SK-N-SH (cell line): ENCODE data around the gene BRI3BP. TPM values are rescaled to one million over a fixed set of nuclear protein-coding genes. Genes with fewer than 3 reads are reported as not detected.

Experiments
- CTCF ChIA-PET: fragments of 300-600, 350-600 bp; formaldehyde crosslinking; extraction: SDS; loops from one replicate; lab custom pipeline; 2021; lab: Yijun Ruan, JAX
- POLR2A ChIA-PET: fragments of 350-600 bp; sonication (Branson Sonifier 250); formaldehyde crosslinking; extraction: SDS; loops from one replicate; lab custom pipeline; 2020; ENCODE audit warnings: antibody characterized with exemption, inconsistent platforms; lab: Yijun Ruan, JAX
- DNase-seq: peaks from one replicate; pipeline ENCODE4 v3.0.0; 2012
- H2AFZ ChIP-seq: fragments of 200-600 bp; sonication (generic); 2 replicates; pipeline ENCODE4 v1.8.1; 2016; ENCODE audit warnings: antibody characterized with exemption, mild to moderate bottlenecking, low read depth
- H3F3A ChIP-seq: fragments of 200-600 bp; sonication (generic); replicated peaks from 2 replicates; pipeline ENCODE3; 2016; ENCODE audit warnings: antibody characterized with exemption, mild to moderate bottlenecking; ENCODE audit not compliant: insufficient read depth
- H3K27ac ChIP-seq, 2 experiments: fragments of 200-500 bp in 1 of 2; fragments of 200-600 bp in 1 of 2; sonication (Bioruptor generic) in 1 of 2; sonication (generic), shearing (Covaris generic) in 1 of 2; 2 replicates each; pipeline versions ENCODE4 v1.5.1 to v1.6.1; 2014 to 2016; ENCODE audit warnings: low read depth in 2 of 2, inconsistent platforms in 1 of 2, low read length in 1 of 2, mild to moderate bottlenecking in 1 of 2, mixed read lengths in 1 of 2
- H3K27me3 ChIP-seq: fragments of 200-600 bp; sonication (generic), shearing (Covaris generic); 2 replicates; pipeline ENCODE4 v1.6.1; 2016; ENCODE audit warnings: mixed run types; ENCODE audit not compliant: insufficient read depth
- H3K36me3 ChIP-seq, 2 experiments: fragments of 200-500 bp in 1 of 2; fragments of 200-600 bp in 1 of 2; sonication (Bioruptor generic) in 1 of 2; sonication (generic) in 1 of 2; replicated peaks in 1 of 2; 2 replicates each; pipeline versions ENCODE3 to v1.5.1; 2014 to 2016; ENCODE audit warnings: low read length in 1 of 2, mild to moderate bottlenecking in 1 of 2; ENCODE audit not compliant: insufficient read depth in 2 of 2, control insufficient read depth in 1 of 2
- H3K4me1 ChIP-seq, 2 experiments: fragments of 200-500 bp in 1 of 2; fragments of 200-600 bp in 1 of 2; sonication (Bioruptor generic) in 1 of 2; sonication (generic), shearing (Covaris generic) in 1 of 2; 2 replicates each; pipeline versions ENCODE4 v1.5.1 to v1.6.1; 2014 to 2016; ENCODE audit warnings: low read depth in 1 of 2, low read length in 1 of 2, mixed run types in 1 of 2; ENCODE audit not compliant: insufficient read depth in 2 of 2, control insufficient read depth in 1 of 2
- H3K4me2 ChIP-seq: fragments of 200-600 bp; sonication (generic), shearing (Covaris generic); 2 replicates; pipeline ENCODE4 v1.6.1; 2017; ENCODE audit warnings: mixed run types
- H3K4me3 ChIP-seq, 2 experiments: fragments of 200-500 bp in 1 of 2; fragments of 200-600 bp in 1 of 2; sonication (Bioruptor generic) in 1 of 2; sonication (generic), shearing (Covaris generic) in 1 of 2; 2 replicates each; pipeline versions ENCODE4 v1.5.1 to v1.8.1; 2014 to 2016; ENCODE audit warnings: low read depth in 2 of 2, inconsistent platforms in 1 of 2, low read length in 1 of 2, mild to moderate bottlenecking in 1 of 2, mixed read lengths in 1 of 2, moderate library complexity in 1 of 2
- H3K79me2 ChIP-seq: fragments of 200-600 bp; sonication (generic); 2 replicates; pipeline ENCODE4 v1.8.1; 2017; ENCODE audit warnings: mild to moderate bottlenecking; ENCODE audit not compliant: insufficient read depth
- H3K9ac ChIP-seq: fragments of 200-600 bp; sonication (generic); 2 replicates; pipeline ENCODE4 v1.6.1; 2017; ENCODE audit warnings: mixed run types
- H3K9me2 ChIP-seq: fragments of 200-600 bp; sonication (generic); 2 replicates; pipeline ENCODE4 v1.6.1; 2017; ENCODE audit warnings: mixed run types
- H3K9me3 ChIP-seq: fragments of 200-600 bp; sonication (generic); 2 replicates; pipeline ENCODE4 v1.6.1; 2017; ENCODE audit warnings: mixed run types, mild to moderate bottlenecking, moderate library complexity
- H4K20me1 ChIP-seq: fragments of 200-600 bp; sonication (generic); 2 replicates; pipeline ENCODE4 v1.6.1; 2017; ENCODE audit warnings: mild to moderate bottlenecking, mixed run types; ENCODE audit not compliant: insufficient read depth
- CHD2 ChIP-seq: fragments of 150-350 bp; IDR thresholded peaks from 2 replicates; pipeline ENCODE4 v1.6.1; 2018; ENCODE audit warnings: low read length; ENCODE audit not compliant: partially characterized antibody
- ELF1 ChIP-seq: IDR thresholded peaks from 2 replicates; pipeline ENCODE4 v1.4.0; 2012
- EP300 ChIP-seq, 2 experiments: IDR thresholded peaks; 2 replicates each; pipeline versions ENCODE4 v1.4.0 to v1.6.1; 2012; ENCODE audit warnings: borderline replicate concordance in 1 of 2, low read depth in 1 of 2, low read length in 1 of 2
- FOXJ3 ChIP-seq: sonication (generic); formaldehyde crosslinking; IDR thresholded peaks from 2 replicates; pipeline ENCODE4 v1.5.1; 2020; ENCODE audit warnings: mild to moderate bottlenecking, missing genetic modification reagents
- IRF3 ChIP-seq: fragments of 150-350 bp; IDR thresholded peaks from 2 replicates; pipeline ENCODE4 v1.6.1; 2016; ENCODE audit warnings: mild to moderate bottlenecking, low read depth, low read length
- MAX ChIP-seq: IDR thresholded peaks from 2 replicates; pipeline ENCODE4 v1.4.0; 2012; ENCODE audit warnings: low read depth
- MEF2A ChIP-seq: IDR thresholded peaks from 2 replicates; pipeline ENCODE4 v1.4.0; 2012; ENCODE audit warnings: low read depth, borderline replicate concordance
- NRF1 ChIP-seq: IDR thresholded peaks from 2 replicates; pipeline ENCODE4 v1.6.1; 2012; ENCODE audit warnings: low read depth, mild to moderate bottlenecking, low read length
- RAD21 ChIP-seq: IDR thresholded peaks from 2 replicates; pipeline ENCODE4 v1.6.1; 2012; ENCODE audit warnings: mild to moderate bottlenecking, low read length
- RCOR1 ChIP-seq: fragments of 150-350 bp; IDR thresholded peaks from 2 replicates; pipeline ENCODE4 v1.6.1; 2017; ENCODE audit warnings: antibody characterized with exemption, low read length
- RXRA ChIP-seq: IDR thresholded peaks from 2 replicates; pipeline ENCODE4 v1.4.0; 2012; ENCODE audit warnings: low read depth, mild to moderate bottlenecking, borderline replicate concordance
- USF1 ChIP-seq: IDR thresholded peaks from 2 replicates; pipeline ENCODE4 v1.4.0; 2012; ENCODE audit warnings: low read depth, borderline replicate concordance
- YY1 ChIP-seq: IDR thresholded peaks from 2 replicates; pipeline ENCODE4 v1.4.0; 2012; ENCODE audit warnings: low read depth, mild to moderate bottlenecking
- WGBS: methylation state at CpG from one replicate; pipeline ENCODE4 v1.1.6; 2017; ENCODE audit warnings: low lambda C conversion rate; 5-methylcytosine and 5-hydroxymethylcytosine counted together
- polyA plus RNA-seq, 3 experiments: library from polyadenylated mRNA; depleted of rRNA; stranded (reverse); fragments of >200 nt; gene quantifications; 2 replicates each; pipeline ENCODE4 v1.2.3, GENCODE V29; 2012
- TF ChIP-seq, protein P1 (sequence below): IDR thresholded peaks from 2 replicates; pipeline ENCODE4 v1.6.1; 2012; ENCODE audit warnings: mild to moderate bottlenecking, low read depth, low read length, moderate library complexity
- TF ChIP-seq, protein P2 (sequence below): fragments of 200-600 bp; sonication (generic); IDR thresholded peaks from 2 replicates; pipeline ENCODE4 v1.6.1; 2017; ENCODE audit warnings: antibody characterized with exemption, mild to moderate bottlenecking, moderate library complexity
- TF ChIP-seq, protein P3 (sequence below): IDR thresholded peaks from 2 replicates; pipeline ENCODE4 v1.4.0; 2012; ENCODE audit warnings: low read depth, borderline replicate concordance

BRI3BP gene
- polyA plus RNA-seq, 1 of the 3 experiments (the other 2 are of a cell fraction): 3.8 TPM

DNA sequence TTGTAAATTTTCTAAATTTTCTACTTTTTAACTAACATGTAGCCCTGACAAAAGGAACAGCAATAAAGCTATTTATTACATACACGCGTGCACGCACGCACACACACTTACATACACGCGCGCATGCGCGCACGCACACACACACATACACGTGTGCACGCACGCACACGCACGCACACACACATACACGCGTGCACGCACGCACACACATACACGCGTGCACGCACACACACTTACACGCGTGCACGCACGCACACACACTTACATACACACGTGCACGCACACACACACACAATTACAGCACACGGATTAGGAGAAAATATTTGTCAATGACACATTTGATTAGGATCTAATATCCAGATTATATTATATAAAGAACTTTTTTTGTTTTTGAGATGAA, 32.4 kb upstream of the BRI3BP start:
- Histone ChIP-seq H3K9me2 (no peaks in the 10 kb centered on the region), H3K27me3 (no peaks in the 10 kb centered on the region), H3K9me3 (no peaks in the 10 kb centered on the region), H4K20me1 (no peaks in the 10 kb centered on the region), H3K79me2 (no peaks in the 10 kb centered on the region), H3F3A (no peaks in the 10 kb centered on the region), H3K4me3 (no peak overlapping the region), H3K27ac (no peak overlapping the region), H3K4me1 (no peaks in the 10 kb centered on the region), H3K4me2 (no peak overlapping the region), H3K9ac (no peak overlapping the region), H2AFZ (no peak overlapping the region), H3K36me3 (peaks cover 12 to 42% of the 10 kb centered on the region in 2 experiments)
- WGBS: 85% methylated on average over 29 of the region's 29 CpGs
- ChIA-PET POLR2A (no interaction called here), CTCF (interaction anchor here (1.2 kb wide), 1 partner anchor 17 kb away, joined by 3 read pairs; no protein-coding TSS in a partner anchor)
- TF ChIP-seq CHD2: no peak
- TF ChIP-seq, protein P1, sequence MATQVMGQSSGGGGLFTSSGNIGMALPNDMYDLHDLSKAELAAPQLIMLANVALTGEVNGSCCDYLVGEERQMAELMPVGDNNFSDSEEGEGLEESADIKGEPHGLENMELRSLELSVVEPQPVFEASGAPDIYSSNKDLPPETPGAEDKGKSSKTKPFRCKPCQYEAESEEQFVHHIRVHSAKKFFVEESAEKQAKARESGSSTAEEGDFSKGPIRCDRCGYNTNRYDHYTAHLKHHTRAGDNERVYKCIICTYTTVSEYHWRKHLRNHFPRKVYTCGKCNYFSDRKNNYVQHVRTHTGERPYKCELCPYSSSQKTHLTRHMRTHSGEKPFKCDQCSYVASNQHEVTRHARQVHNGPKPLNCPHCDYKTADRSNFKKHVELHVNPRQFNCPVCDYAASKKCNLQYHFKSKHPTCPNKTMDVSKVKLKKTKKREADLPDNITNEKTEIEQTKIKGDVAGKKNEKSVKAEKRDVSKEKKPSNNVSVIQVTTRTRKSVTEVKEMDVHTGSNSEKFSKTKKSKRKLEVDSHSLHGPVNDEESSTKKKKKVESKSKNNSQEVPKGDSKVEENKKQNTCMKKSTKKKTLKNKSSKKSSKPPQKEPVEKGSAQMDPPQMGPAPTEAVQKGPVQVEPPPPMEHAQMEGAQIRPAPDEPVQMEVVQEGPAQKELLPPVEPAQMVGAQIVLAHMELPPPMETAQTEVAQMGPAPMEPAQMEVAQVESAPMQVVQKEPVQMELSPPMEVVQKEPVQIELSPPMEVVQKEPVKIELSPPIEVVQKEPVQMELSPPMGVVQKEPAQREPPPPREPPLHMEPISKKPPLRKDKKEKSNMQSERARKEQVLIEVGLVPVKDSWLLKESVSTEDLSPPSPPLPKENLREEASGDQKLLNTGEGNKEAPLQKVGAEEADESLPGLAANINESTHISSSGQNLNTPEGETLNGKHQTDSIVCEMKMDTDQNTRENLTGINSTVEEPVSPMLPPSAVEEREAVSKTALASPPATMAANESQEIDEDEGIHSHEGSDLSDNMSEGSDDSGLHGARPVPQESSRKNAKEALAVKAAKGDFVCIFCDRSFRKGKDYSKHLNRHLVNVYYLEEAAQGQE: no peak
- TF ChIP-seq RAD21: no peak
- TF ChIP-seq USF1: no peak
- no peak for TF ChIP-seq MEF2A
- no peak for TF ChIP-seq NRF1
- no peak for TF ChIP-seq MAX
- no peak for TF ChIP-seq RXRA
- no peak for TF ChIP-seq EP300 (IDR thresholded peaks at IDR 0.05; ENCODE audit: borderline replicate concordance in 1 of 2, low read depth in 1 of 2, low read length in 1 of 2)
- TF ChIP-seq YY1: no peak
- no peak for TF ChIP-seq IRF3
- TF ChIP-seq FOXJ3 (CRISPR knock-in tag): no peak
- TF ChIP-seq, protein P2, sequence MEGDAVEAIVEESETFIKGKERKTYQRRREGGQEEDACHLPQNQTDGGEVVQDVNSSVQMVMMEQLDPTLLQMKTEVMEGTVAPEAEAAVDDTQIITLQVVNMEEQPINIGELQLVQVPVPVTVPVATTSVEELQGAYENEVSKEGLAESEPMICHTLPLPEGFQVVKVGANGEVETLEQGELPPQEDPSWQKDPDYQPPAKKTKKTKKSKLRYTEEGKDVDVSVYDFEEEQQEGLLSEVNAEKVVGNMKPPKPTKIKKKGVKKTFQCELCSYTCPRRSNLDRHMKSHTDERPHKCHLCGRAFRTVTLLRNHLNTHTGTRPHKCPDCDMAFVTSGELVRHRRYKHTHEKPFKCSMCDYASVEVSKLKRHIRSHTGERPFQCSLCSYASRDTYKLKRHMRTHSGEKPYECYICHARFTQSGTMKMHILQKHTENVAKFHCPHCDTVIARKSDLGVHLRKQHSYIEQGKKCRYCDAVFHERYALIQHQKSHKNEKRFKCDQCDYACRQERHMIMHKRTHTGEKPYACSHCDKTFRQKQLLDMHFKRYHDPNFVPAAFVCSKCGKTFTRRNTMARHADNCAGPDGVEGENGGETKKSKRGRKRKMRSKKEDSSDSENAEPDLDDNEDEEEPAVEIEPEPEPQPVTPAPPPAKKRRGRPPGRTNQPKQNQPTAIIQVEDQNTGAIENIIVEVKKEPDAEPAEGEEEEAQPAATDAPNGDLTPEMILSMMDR: no peak
- TF ChIP-seq, protein P3, sequence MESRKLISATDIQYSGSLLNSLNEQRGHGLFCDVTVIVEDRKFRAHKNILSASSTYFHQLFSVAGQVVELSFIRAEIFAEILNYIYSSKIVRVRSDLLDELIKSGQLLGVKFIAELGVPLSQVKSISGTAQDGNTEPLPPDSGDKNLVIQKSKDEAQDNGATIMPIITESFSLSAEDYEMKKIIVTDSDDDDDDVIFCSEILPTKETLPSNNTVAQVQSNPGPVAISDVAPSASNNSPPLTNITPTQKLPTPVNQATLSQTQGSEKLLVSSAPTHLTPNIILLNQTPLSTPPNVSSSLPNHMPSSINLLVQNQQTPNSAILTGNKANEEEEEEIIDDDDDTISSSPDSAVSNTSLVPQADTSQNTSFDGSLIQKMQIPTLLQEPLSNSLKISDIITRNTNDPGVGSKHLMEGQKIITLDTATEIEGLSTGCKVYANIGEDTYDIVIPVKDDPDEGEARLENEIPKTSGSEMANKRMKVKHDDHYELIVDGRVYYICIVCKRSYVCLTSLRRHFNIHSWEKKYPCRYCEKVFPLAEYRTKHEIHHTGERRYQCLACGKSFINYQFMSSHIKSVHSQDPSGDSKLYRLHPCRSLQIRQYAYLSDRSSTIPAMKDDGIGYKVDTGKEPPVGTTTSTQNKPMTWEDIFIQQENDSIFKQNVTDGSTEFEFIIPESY: no peak
- TF ChIP-seq RCOR1: no peak
- TF ChIP-seq ELF1: no peak
- DNase-seq: no peak
